Effector CD4-positive, alpha-beta T cell (primary cell): ENCODE data around the gene IGFBP7.

Experiments used
- DNase-seq: peaks from one replicate; pipeline ENCODE4 v3.0.0-alpha.2; 2020

IGFBP7 gene

DNA sequence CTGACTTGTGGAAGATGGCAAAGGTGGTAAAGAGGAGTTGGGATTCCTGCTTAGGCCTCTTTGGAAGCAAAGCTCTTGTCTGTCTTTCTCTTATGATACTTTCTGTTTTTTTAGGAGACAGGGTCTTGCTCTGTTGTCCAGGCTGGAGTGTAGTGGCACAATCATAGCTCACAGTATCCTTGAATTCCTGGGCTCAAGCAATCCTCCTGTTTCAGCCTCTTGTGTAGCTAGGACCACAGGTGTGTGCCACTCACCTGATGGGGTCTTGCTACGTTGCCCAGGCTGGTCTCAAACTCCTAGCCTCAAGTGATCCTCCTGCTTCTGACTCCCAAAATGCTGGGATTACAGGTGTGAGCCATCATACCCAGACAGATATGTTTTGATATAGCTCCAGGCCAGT lies 19.3 kb upstream of the IGFBP7 start:
- DNase-seq: no peak

DNA sequence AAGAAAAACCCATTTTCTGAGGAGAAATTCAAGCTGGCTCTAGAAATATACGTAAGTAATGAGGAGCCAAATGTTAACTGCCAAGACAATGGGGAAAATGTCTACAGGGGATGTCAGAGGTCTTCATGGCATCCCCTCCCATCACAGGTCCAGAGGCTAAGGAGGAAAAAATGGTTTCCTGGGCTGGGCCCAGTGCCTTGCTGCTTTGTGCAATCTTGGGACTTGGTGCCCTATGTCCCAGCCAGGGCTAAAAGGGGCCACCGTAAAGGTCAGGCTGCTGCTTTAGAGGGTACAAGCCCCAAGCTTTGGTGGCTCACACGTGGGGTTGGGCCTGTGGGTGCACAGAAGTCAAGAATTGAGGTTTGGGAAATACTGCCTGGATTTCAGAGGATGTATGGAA lies 17.2 kb upstream of the IGFBP7 start:
- no peak for DNase-seq

DNA sequence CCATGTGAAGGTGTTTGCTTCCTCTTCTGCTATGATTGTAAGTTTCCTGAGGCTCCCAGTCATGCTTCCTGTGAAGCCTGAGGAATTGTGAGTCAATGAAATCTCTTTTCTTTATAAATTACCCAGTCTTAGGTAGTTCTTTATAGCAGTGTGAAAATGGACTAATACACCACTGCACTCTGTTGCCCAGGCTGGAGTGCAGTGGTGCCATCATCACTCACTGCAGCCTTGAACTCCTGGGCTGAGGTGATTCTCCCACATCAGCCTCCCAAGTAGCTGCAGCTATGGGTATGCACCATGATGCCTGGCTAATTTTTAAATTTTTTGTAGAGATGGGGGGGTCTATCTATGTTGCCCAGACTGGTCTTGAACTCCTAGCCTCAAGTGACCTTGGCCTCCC lies 15.8 kb upstream of the IGFBP7 start:
- DNase-seq: no peak

DNA sequence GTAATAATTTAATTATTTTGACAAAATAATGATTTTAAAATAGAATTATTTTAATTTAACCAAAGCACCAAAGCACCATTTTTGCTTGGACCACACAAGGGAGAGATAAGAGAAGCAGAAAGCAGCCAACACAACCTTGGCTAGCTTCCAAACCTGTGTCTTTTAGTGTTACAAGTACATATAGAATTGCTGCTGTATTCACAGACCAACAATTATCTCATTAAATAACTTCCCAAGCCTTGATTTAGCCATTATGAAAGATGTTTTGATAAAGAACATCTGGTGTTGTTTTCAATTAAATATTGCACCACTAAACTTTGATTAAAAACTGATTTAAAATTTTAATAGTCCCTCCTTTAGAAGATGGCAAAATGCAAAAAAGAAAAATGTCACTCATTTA lies 14.0 kb upstream of the IGFBP7 start:
- DNase-seq: no peak

DNA sequence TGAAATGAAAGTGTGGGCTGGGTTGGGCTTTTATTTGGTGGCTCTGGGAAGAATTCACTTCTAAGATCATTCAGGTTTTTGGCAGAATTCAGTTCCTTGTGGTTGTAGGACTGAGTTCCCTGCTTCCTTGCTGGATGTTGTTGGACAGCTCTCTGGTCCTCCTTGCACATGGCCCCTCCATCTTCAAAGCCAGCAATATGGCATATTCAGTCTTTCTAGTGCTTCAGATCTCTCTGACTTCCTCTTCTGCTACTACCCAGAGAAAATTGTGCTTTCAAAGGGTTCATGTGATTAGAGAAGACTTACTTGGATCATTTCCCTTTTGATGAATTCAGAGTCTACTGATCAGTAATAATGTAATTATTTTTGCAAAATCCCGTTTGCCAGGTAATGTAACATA lies 12.8 kb upstream of the IGFBP7 start:
- DNase-seq: no peak

DNA sequence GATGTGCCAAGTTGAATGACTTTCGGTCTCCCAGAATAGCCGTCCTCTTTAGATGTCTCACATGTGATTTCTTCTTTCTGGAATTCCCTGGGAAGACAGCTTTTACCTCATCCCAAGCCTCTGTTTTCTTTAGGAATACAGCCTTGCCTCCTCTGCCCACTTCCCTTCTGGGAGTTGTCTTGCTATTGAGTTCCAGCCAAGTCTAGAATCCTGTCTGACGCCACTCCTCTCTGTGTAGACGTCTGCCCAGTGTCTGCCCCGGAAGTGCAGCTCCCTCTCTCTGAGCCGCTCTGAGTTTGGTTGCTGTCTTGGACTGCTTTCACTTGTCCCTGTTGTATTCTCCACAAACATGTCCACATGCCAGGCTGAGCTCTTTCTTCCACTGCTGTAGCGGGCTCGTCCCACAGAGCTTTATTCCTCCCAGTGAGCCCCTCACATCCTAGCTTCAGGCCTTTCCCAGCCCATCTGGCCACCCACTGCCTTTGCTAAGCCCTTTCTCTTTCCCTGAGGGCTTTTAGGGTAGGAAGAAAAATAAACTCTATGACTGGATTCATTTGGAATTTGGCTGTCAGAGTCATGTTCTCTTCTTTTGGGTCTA lies 9.0 kb upstream of the IGFBP7 start:
- DNase-seq: no peak

DNA sequence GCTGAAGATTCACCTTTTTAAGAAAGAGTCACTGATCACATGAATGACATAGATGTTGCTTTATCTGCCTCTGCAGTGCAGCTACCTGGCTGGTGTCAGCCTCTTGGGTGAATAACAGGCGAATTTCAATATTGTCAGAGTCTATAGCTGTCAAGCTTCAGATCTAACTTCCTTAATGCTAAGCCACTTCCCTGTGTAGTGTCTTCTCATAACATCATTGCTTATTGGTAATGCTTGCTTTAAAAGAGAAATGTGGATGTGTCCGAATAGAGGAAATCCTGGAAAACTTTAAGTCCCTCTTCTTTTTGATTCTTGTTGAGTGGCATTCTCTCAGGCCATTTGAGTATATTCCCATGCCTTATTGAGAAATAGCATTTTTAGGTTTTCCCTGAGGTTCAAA lies 7.3 kb upstream of the IGFBP7 start:
- DNase-seq: no peak

DNA sequence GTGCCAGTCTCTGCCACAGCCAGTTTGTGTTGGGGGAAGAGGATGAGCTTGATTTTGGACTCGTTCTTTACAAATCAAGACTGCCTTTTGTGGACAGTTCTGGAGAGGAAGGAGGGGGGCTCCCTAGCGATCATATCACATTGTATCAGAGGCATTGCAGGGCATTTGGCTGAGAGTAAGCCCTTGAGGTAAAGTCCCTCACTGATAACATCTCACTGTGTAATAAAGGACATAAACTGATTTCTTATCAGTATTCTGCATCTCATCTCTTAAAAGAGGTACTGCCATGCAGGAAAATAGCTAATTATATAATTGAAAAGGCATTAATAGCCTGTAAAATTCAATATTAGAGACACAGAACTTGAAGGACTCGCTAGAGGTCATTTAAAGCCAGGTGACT lies 6.1 kb upstream of the IGFBP7 start:
- no peak for DNase-seq

DNA sequence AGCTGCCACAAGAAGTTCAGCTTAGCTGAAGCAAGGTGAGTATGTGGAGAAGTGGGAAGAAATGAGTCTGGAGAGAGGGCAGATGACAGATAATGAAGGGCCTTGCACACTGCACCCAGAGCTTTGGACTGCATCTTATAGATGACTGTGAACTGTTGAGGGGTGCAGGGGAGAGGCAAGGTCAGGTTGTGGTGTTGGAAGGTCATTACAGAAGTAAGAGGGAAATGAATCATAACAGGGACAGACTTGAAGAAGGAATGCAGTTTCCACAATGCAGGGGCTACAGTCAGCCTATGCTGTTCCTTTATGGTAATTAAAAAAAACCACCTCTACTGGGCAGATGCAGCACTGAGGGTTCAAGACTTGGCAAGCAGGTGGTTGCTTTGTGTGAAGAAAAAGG lies 4.8 kb upstream of the IGFBP7 start:
- DNase-seq: no peak

DNA sequence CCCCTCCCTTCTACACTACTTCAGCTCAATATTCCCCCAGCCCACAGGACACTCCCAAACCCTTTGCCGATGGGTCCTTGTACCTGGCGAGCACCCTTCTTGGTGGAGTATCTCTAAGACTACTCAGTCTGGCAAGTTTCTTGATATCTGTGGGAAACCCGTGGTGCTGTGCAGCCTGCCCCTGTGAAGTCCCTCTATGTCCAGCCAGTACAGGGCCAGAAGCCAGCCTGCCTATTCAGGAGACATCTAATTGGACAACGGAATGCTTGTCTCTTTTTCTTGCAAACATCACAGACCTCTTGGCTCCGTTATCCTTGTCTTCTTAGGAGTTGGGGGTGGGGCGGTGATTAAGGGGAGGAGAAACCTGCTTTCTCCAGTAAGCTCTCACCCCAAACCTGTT lies 3.7 kb upstream of the IGFBP7 start:
- no peak for DNase-seq

DNA sequence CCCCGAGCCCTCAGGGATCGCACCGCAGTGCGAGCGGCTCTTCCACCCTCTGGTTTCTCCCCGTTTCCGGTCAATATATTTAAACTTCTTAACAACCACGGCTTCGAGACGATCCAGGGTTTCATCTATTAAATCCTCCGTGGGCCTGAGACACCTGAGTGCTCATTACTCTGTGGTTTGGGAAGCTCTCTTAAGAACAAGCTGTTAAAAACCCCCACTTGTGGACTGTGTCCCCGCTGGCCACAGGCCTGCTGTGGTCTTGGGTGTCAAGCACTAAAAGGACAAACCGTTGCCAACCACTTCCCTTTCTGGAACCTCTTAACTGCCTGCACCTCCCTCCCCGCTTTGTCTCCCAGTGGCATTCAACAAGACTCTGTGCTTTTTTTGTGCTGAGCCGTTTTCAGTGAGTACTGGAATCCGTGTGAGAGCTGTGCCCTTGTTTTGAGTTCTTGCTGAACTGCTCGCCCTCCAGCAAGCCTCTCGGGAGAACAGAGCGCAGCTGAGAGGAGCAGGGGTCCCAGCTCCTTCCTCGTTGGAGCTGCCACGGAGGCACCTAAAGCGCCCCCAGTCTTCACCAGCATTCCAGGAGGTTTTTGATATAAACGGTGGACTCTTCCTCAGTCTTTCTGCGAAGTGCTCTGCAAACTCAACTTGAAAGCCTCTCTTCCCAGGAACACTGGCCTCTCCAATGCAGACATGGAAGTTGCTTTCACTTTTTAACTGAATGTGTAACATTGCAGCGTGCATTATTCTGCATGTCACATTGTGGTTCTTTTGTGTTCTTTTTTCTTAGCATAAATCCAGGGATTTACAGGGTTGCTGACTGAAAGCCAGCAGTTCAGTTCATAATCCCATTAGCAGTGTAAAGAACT lies 691 bp upstream of the IGFBP7 start:
- DNase-seq: no peak

DNA sequence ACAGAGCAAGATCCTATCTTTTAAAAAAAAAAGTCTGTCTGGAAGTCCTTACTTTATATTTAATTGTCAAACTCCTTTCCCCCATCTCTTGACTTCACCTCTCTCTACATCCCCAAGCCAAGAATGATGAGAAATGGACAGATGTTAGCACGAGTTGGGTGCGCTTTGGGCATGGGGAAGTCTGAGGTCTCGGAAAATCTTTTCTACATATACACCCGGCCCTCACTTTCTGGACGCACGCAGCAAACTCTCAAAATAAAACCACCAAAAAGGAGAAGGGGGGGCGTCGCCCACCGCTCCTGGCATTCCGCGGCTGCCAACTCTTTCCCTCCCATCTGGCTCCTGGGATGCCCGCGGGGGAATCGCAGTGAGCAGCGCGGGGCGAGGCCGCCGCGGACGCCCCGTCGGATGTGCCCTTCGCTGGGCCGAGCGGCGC lies 756 bp downstream of the IGFBP7 start:
- no peak for DNase-seq

DNA sequence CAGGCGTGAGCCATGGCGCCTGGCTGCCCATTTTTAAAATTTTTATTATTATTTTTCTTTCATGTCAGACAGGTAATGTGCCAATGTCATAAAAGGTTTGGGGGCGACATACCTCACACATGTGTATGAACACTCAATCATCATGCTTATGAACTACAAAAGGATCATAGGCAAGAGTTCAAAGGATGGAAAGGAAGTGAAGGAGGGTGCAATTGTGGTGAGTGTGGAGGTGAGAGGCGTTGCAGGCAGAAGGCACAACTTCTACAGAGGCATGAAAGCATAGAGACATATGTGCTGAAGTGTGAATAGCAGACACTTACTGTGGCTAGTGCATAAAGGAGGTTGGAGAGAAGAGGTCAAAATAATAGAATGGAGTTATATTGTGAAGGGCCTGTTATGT lies 4.0 kb downstream of the IGFBP7 start:
- no peak for DNase-seq

DNA sequence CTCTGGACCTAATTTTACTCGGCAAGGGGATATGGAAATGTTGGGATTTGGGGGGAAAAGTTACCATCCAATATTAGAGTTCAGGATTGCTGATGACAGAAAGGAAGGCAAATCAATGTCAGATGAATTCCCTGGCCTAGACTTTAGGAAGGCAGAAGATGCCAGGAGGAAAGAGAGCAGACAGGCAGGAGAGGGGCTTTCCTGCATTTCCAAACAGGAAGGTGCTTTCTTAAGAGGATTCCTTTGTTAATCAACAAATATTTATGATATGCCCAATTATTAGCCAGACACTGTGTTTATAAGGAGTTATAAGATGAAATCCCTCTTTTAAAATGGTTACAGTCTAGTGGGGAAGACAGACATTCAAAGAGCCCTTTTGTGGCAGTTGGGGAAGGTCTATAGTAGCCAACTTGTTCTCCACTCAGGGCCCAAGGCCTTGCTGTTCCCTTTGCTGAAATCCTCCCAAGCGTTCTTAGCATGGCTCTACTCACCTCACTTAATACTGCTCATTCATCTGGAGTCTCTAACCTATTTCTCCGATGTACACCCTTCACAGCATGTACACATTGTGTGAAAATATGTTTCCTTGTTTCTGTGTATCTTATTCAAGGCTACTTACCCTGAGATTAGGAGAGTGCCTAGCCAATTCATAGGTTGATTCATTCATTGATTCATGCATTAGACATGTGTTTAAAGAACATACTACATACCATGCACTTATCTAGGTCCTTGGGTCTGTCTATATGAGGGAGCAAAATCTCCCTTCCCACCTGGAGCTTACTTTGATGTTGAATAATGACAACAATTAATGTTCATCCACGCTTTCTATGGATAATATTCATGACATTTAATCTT lies 5.3 kb downstream of the IGFBP7 start:
- no peak for DNase-seq

DNA sequence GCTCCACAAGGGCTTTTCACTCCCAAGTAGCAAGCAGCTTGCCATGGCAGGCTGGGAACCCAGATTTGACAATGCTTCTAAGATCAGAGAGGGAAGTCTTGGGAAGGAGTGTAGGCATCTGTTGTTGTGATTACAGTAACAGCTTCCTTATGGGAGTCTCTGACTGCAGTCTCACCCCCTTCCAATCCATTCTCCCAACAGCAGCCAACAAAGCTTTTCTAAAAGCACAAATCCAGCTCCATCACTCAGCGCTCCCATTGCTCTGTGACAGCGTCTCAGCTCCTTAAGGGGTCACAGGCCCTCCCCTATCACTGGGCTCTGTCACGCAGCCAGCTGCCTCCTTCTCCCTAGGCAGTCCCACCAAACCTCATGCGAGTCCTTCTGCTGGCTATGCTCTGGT lies 7.1 kb downstream of the IGFBP7 start:
- DNase-seq: no peak

DNA sequence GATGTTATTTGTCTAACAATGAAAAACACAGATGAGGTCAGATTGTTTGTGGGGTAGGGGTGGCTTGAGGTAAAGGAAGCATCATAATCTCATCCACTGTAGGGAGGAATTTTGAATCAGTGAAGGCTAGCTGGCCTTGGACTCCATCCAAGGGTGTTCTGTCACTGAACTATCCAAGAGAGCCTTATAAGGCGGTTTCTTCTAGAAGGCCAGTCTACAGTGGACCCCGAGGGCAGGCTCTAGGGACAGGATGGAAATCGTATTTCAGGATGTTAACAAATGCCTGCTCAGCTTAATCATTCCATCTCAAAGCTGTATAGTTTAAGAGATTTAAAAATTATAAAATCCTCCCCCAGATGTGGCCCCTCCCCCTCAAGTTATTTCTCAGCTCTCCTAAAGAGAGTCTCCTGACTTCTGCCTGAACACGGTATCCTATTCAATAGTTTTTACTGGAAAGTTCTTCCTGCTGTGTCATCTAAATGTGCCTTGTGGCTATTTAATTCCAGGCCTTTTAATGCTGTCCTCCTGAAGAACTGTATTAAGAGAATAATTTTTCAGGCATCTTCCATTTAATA lies 8.0 kb downstream of the IGFBP7 start:
- no peak for DNase-seq

DNA sequence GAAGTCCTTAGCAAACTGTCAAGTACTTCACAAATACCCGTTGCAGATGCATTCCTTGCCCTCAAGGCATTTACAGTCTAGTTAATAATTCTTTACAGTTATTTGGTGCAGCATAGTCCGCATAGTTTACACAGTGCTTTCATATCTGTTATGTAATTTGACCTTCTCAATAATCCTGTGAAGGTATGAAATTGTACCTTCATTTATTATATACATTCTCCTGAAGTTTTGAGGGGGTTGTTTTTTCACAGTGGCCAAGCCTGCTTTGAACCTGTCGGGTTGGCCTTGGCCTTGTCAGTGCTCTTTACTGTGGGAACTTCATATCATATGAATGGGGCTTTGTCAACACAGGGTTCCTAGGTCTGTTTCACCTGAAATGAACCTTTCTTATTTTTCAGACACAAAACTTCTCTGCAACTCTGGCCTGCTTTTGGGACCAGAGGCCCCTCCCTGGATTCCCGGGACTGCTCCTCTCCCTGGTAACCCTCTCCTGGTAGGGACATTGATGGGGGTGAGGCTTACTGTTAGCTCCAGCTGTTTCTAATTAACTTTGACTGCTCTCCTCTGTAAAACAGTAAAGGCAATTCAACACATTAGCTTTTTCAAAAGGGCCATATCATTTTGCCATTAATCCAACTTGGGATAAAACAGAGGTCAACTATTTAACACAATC lies 9.1 kb downstream of the IGFBP7 start:
- no peak for DNase-seq

DNA sequence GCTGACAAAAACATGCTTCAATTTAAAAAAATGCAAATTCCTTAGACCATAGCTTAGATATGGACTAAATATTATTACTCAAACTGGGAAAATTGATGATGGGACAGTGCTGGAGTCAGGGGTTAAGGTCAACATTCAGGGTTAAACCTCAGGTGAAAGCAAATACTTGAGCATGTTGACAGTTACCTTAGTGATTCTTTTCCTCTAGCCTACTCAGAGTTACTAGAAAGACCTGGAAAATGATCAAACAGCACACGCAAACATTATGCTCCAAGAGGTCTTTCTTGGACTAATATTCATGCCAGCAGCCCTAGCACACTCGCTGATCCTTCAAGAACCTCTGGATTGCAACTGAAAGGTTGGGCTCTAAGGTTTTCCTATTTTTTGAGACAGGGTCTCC lies 10.8 kb downstream of the IGFBP7 start:
- DNase-seq: no peak

DNA sequence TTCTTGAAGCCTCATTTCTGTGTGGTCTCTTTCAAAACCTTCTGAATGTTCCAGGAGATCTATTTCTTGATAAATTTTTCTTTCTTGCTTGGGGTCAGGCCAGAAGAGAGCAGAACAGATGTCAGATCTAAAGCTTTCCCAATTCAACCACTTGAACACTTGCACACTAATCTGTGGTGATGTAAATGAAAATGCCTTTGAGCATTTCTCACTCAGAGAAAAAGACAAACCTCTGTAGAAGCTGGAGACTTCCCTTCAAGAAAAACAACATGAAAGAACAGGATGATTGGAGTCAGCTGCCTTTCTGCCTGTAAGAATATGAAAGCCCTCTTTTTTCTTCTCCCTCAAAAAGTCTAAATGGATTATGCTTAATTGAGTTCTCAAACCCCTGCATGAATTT lies 11.2 kb downstream of the IGFBP7 start:
- no peak for DNase-seq

DNA sequence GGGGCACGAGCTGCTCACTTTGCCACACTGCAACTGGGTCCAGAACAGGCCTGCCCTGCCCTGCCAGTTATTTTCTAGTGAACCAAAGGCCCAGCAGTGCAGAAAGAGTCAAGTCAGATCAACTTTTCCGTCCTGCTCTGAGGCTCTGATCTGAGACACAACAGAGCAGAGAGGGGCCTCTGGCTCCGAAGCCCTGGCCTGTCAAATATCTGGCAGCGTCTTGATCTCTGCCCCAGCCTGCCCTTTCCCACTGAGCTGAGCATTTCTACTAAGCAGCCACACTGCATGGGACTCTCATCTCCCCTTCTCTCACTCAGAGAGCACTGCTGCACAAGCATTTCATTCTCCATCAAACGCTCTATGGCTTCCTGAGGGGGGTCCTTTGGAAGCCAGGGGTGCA lies 11.8 kb downstream of the IGFBP7 start:
- no peak for DNase-seq

DNA sequence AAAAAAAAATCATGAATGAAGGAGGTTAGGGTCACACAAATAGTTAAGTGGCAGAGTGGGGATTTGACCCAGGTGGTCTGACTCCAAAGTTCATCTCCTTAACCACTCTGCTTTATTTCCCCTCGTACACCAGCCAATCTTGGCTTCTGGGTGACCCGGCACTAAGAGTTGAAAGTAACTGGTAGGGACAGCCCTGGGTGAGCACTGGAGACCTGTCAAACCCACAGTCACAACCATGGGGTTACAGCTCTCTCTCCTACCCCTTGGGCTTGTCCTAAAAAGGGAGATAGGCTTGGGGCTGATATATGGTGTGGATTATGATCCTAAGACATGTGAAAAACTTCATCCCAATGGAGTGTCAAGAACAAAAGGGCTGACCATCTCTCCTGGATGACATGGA lies 12.5 kb downstream of the IGFBP7 start:
- no peak for DNase-seq

DNA sequence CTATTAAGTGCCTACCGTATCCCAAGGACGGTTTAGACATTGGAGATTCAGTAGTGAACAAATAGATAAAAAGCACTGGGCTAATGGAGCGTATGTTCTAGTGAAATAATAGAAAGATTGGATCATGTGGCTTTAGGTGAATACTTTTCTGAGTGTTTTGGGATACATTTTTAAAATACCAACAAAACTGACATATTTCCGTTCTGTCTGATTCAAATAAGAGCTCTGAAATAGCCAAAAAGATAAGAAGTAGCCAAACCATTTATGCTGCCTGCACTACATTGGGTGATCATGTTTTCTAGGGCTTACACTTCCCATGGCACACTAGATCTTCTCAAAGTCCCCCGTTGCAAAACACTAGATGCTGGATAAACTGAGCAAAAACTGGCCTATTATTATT lies 14.2 kb downstream of the IGFBP7 start:
- DNase-seq: no peak

DNA sequence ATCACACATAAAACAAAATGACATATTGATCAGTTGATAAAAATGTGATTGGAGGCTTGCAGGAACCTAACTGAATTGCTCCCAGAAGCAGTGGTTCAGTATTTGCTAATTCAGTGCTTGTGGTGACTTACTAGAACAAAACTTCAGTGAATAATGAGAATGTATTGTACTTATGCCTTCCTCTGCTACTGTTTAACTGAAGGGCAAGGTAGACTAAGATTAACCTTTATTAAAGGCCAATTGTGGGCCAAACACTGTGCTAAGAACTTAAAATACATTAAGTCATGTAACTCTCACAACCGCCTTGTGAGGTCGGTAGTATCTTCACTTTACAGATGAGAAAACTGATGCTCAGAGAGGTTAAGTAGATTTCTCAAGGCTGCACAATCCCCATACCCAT lies 14.9 kb downstream of the IGFBP7 start:
- DNase-seq: no peak
